Lung (tissue), 12 donors: ENCODE measurements around the gene CUL3. TPM values are rescaled to one million over a fixed set of nuclear protein-coding genes. Genes with fewer than 3 reads are reported as not detected.
"Not testable (repeated sequence)": the region's sequence is repeated elsewhere in the genome, so short reads cannot be mapped to it uniquely, and the experiment has no call there.

ENCODE experiments used
- ATAC-seq: fragments of 200-7000 bp; cut with Tn5 transposase; one replicate; pipeline ENCODE4 v1.9.1; 2020; ENCODE audit warnings: moderate number of reproducible peaks; ENCODE audit not compliant: insufficient read depth, low FRiP score
- DNase-seq, 3 donors: peaks; one replicate each; pipeline ENCODE4 v3.0.0-alpha.2; 2013 to 2017
- H3K27ac ChIP-seq, 2 donors: one replicate each; pipeline ENCODE4 v1.5.1; 2013; ENCODE audit warnings: mild to moderate bottlenecking in 2 of 2, moderate library complexity in 2 of 2, control low read depth in 1 of 2, inconsistent platforms in 1 of 2, low read depth in 1 of 2, low read length in 1 of 2
- H3K27me3 ChIP-seq, 3 donors: one replicate each; pipeline ENCODE4 v1.5.1; 2013; ENCODE audit warnings: low read length in 2 of 3; ENCODE audit not compliant: control insufficient read depth in 3 of 3, insufficient read depth in 3 of 3
- H3K36me3 ChIP-seq, 4 donors: one replicate each; pipeline ENCODE4 v1.5.1; 2013; ENCODE audit warnings: low read length in 4 of 4, mild to moderate bottlenecking in 1 of 4, moderate library complexity in 1 of 4; ENCODE audit not compliant: control insufficient read depth in 4 of 4, insufficient read depth in 4 of 4
- H3K4me1 ChIP-seq, 5 donors: one replicate each; pipeline ENCODE4 v1.5.1; 2013; ENCODE audit warnings: low read length in 5 of 5, mild to moderate bottlenecking in 2 of 5, moderate library complexity in 1 of 5; ENCODE audit not compliant: control insufficient read depth in 5 of 5, insufficient read depth in 5 of 5
- H3K4me3 ChIP-seq: one replicate; pipeline ENCODE4 v1.5.1; 2013; ENCODE audit warnings: mild to moderate bottlenecking, control low read depth, moderate library complexity
- H3K9ac ChIP-seq, 2 donors: one replicate each; pipeline ENCODE4 v1.5.1; 2013; ENCODE audit warnings: low read length in 2 of 2, control low read depth in 1 of 2; ENCODE audit not compliant: insufficient read depth in 1 of 2
- H3K9me3 ChIP-seq, 4 donors: one replicate each; pipeline ENCODE4 v1.5.1; 2013; ENCODE audit warnings: low read length in 3 of 4, mild to moderate bottlenecking in 1 of 4, moderate library complexity in 1 of 4; ENCODE audit not compliant: control insufficient read depth in 4 of 4, insufficient read depth in 3 of 4
- WGBS, 2 donors: extraction: QIAGEN DNeasy Blood & Tissue Kit; methylation state at CpG; one replicate each; pipeline ENCODE4 v1.1.7; 2013; 5-methylcytosine and 5-hydroxymethylcytosine counted together
- polyA plus RNA-seq, 2 donors: library from polyadenylated mRNA; stranded (reverse); fragments of 200-250 nt; gene quantifications; one replicate each; pipeline ENCODE4 v1.2.1, GENCODE V29; 2013
- total RNA-seq, 2 donors: library from RNA; depleted of rRNA in 1 of 2; stranded (reverse); fragments of >200 nt in 1 of 2; gene quantifications; one replicate each; pipeline ENCODE4 v1.2.1, GENCODE V29; 2014 to 2021
- TF ChIP-seq, protein P1 (sequence below): IDR thresholded peaks from 2 replicates; pipeline ENCODE4 v1.5.1; 2012; ENCODE audit warnings: mild to moderate bottlenecking; ENCODE audit errors: control extremely low read depth, extremely low read depth
- donor health status: control.
- donor health status: control.
- donor health status: Bipolar disorder and iron deficiency.
- donor health status: healthy.
- donor health status: DM: yes; HTN: yes; CAD: no.

Gene CUL3
- total and polyA plus RNA-seq, 4 donors, result 45.5 to 120 (median 64.6) TPM

GRCh38 chr2:224520064-224520463 lies 65.1 kb downstream of the CUL3 start:
- Histone ChIP-seq H3K4me1 (peaks cover 3 to 26% (median 10%) of the 10 kb centered on the region in 5 donors), H3K27me3 (no peaks in the 10 kb centered on the region), H3K27ac (no peak overlapping the region), H3K4me3 (no peak overlapping the region), H3K9ac (no peak overlapping the region), H3K36me3 (peaks cover 0 to 2% (median 0%) of the 10 kb centered on the region in 4 donors), H3K9me3 (no peaks in the 10 kb centered on the region)
- TF ChIP-seq, protein P1, sequence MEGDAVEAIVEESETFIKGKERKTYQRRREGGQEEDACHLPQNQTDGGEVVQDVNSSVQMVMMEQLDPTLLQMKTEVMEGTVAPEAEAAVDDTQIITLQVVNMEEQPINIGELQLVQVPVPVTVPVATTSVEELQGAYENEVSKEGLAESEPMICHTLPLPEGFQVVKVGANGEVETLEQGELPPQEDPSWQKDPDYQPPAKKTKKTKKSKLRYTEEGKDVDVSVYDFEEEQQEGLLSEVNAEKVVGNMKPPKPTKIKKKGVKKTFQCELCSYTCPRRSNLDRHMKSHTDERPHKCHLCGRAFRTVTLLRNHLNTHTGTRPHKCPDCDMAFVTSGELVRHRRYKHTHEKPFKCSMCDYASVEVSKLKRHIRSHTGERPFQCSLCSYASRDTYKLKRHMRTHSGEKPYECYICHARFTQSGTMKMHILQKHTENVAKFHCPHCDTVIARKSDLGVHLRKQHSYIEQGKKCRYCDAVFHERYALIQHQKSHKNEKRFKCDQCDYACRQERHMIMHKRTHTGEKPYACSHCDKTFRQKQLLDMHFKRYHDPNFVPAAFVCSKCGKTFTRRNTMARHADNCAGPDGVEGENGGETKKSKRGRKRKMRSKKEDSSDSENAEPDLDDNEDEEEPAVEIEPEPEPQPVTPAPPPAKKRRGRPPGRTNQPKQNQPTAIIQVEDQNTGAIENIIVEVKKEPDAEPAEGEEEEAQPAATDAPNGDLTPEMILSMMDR, result no peak
- ATAC-seq, result no peak
- DNase-seq, result peak in 2 of 3 donors; percentile 40 to 69
- 21 to 24% methylated on average over 1 of the region's 1 CpG for WGBS, 2 donors

- no peak overlapping the region for H3K27ac ChIP-seq
- H3K9me3 ChIP-seq, result no peaks in the 10 kb centered on the region
- peaks cover 3 to 23% (median 11%) of the 10 kb centered on the region in 5 donors for H3K4me1 ChIP-seq
- H3K4me3 ChIP-seq, result no peak overlapping the region
- H3K36me3 ChIP-seq, result peaks cover 0 to 2% (median 0%) of the 10 kb centered on the region in 4 donors
- H3K27me3 ChIP-seq, result no peaks in the 10 kb centered on the region
- WGBS, 2 donors, result 89 to 94% methylated on average over 4 of the region's 4 CpGs
- H3K9ac ChIP-seq, result no peak overlapping the region
- no peak for ATAC-seq
- TF ChIP-seq, protein P1, result no peak
- DNase-seq, result no peak
Observed at GRCh38 chr2:224518806-224519580, 66.2 kb downstream of the CUL3 start.

DNA sequence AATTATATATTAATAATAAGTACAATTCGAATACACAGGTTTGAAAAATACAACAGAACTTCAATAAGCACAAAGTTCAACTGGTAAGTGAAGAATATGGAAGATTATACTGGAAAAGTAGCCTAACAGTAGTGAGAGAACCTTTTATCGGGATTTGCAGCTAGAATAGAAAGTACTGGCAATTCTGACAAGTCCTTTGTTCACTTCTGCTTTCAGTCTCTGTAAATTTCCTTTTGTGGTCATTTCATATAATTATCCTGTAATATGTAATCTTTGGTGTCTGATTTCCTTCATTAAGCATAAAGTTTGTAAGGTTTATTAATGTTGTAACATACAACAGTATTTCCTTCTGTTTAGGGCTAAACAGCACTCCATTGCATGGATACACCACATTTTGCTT lies 67.2 kb downstream of the CUL3 start:
- Histone ChIP-seq H3K27me3 (no peaks in the 10 kb centered on the region), H3K9ac (no peak overlapping the region), H3K27ac (no peak overlapping the region), H3K9me3 (no peaks in the 10 kb centered on the region), H3K36me3 (peaks cover 0 to 3% (median 1%) of the 10 kb centered on the region in 4 donors), H3K4me1 (peaks cover 3 to 18% (median 14%) of the 10 kb centered on the region in 5 donors), H3K4me3 (no peak overlapping the region)
- 53 to 73% methylated on average over 2 of the region's 2 CpGs for WGBS, 2 donors
- DNase-seq (no peak), ATAC-seq (no peak)
- TF ChIP-seq, protein P1, result no peak

DNA sequence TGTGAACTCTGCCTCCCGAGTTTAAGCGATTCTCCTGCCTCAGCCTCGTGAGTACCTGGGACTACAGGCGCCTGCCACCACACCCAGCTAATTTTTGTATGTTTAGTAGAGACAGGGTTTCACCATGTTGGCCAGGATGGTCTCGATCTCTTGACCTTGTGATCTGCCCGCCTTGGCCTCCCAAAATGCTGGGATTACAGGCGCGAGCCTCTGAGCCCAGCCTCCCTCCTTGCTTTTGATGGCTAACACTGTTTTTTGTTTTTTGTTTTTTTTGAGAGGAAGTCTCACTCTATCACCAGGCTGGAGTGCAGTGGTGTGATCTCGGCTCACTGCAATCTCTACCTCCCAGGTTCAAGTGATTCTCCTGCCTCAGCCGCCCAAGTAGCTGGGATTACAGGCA lies 68.8 kb downstream of the CUL3 start:
- not testable (repeated sequence) for H3K9ac ChIP-seq, ATAC-seq, H3K27me3 ChIP-seq, H3K9me3 ChIP-seq, H3K27ac ChIP-seq, H3K4me3 ChIP-seq, H3K36me3 ChIP-seq, DNase-seq
- 96 to 99% methylated on average over 10 of the region's 10 CpGs for WGBS, 2 donors
- peaks cover 2 to 18% (median 14%) of the 10 kb centered on the region in 5 donors for H3K4me1 ChIP-seq
